Measurements from ENCODE around the gene GMDS.

Gene GMDS

GRCh38 chr6:2135401-2135800, 110.0 kb downstream of the GMDS start:
- Histone ChIP-seq H3K4me1 (ENCODE audit: control insufficient read depth, insufficient read depth, low read length, poor library complexity, severe bottlenecking) (no peaks in the 10 kb centered on the region), H3K4me3 (ENCODE audit: extremely low read depth, insufficient read depth, low read length, poor library complexity, severe bottlenecking) (no peak overlapping the region), H3K9me3 (ENCODE audit: control insufficient read depth, low read length) (no peaks in the 10 kb centered on the region), H3K36me3 (ENCODE audit: control insufficient read depth, insufficient read depth, low read length) (no peaks in the 10 kb centered on the region), H3K27ac (ENCODE audit: low read depth, low read length, severe bottlenecking) (no peak overlapping the region)
- 90 to 100% methylated on average over 1 to 2 of the region's 2 CpGs for WGBS, 2 experiments (ENCODE audit: insufficient coverage in 2 of 2)

- no peaks in the 10 kb centered on the region for H3K9me3 ChIP-seq (ENCODE audit: control insufficient read depth, low read length)
- no peak overlapping the region for H3K27ac ChIP-seq (ENCODE audit: low read depth, low read length, severe bottlenecking)
- H3K4me3 ChIP-seq (ENCODE audit: extremely low read depth, insufficient read depth, low read length, poor library complexity, severe bottlenecking), result no peak overlapping the region
- H3K4me1 ChIP-seq (ENCODE audit: control insufficient read depth, insufficient read depth, low read length, poor library complexity, severe bottlenecking), result no peaks in the 10 kb centered on the region
- no peaks in the 10 kb centered on the region for H3K36me3 ChIP-seq (ENCODE audit: control insufficient read depth, insufficient read depth, low read length)
These were observed 110.9 kb downstream of the GMDS start for GRCh38 chr6:2134554-2134953.

- Histone ChIP-seq H3K4me3 (ENCODE audit: extremely low read depth, insufficient read depth, low read length, poor library complexity, severe bottlenecking) (no peak overlapping the region), H3K27ac (ENCODE audit: low read depth, low read length, severe bottlenecking) (no peak overlapping the region), H3K4me1 (ENCODE audit: control insufficient read depth, insufficient read depth, low read length, poor library complexity, severe bottlenecking) (no peaks in the 10 kb centered on the region), H3K36me3 (ENCODE audit: control insufficient read depth, insufficient read depth, low read length) (no peaks in the 10 kb centered on the region), H3K9me3 (ENCODE audit: control insufficient read depth, low read length) (no peaks in the 10 kb centered on the region)
- 84 to 87% methylated on average over 4 to 5 of the region's 7 CpGs for WGBS, 2 experiments (ENCODE audit: insufficient coverage in 2 of 2)
These were observed 111.6 kb downstream of the GMDS start for GRCh38 chr6:2133716-2134310.

GRCh38 chr6:2132916-2133315, 112.5 kb downstream of the GMDS start:
- H3K4me3 ChIP-seq (ENCODE audit: extremely low read depth, insufficient read depth, low read length, poor library complexity, severe bottlenecking), result no peak overlapping the region
- H3K36me3 ChIP-seq (ENCODE audit: control insufficient read depth, insufficient read depth, low read length), result no peaks in the 10 kb centered on the region
- no peaks in the 10 kb centered on the region for H3K9me3 ChIP-seq (ENCODE audit: control insufficient read depth, low read length)
- 75 to 89% methylated on average over 1 of the region's 1 CpG for WGBS, 2 experiments (ENCODE audit: insufficient coverage in 2 of 2)
- H3K4me1 ChIP-seq (ENCODE audit: control insufficient read depth, insufficient read depth, low read length, poor library complexity, severe bottlenecking), result no peaks in the 10 kb centered on the region
- no peak overlapping the region for H3K27ac ChIP-seq (ENCODE audit: low read depth, low read length, severe bottlenecking)

GRCh38 chr6:2132416-2132815, 113.0 kb downstream of the GMDS start:
- Histone ChIP-seq H3K4me1 (ENCODE audit: control insufficient read depth, insufficient read depth, low read length, poor library complexity, severe bottlenecking) (no peaks in the 10 kb centered on the region), H3K36me3 (ENCODE audit: control insufficient read depth, insufficient read depth, low read length) (no peaks in the 10 kb centered on the region)
- WGBS, 2 experiments (ENCODE audit: insufficient coverage in 2 of 2), result 80% methylated on average over 1 of the region's 2 CpGs; no CpG with 5 or more reads in 1 of the 2 experiments

GRCh38 chr6:2129182-2129621, 116.2 kb downstream of the GMDS start:
- Histone ChIP-seq H3K4me3 (ENCODE audit: extremely low read depth, insufficient read depth, low read length, poor library complexity, severe bottlenecking) (no peak overlapping the region), H3K36me3 (ENCODE audit: control insufficient read depth, insufficient read depth, low read length) (no peaks in the 10 kb centered on the region), H3K4me1 (ENCODE audit: control insufficient read depth, insufficient read depth, low read length, poor library complexity, severe bottlenecking) (no peaks in the 10 kb centered on the region), H3K9me3 (ENCODE audit: control insufficient read depth, low read length) (no peaks in the 10 kb centered on the region), H3K27ac (ENCODE audit: low read depth, low read length, severe bottlenecking) (no peak overlapping the region)
- 87 to 94% methylated on average over 6 to 7 of the region's 7 CpGs for WGBS, 2 experiments (ENCODE audit: insufficient coverage in 2 of 2)

More at GRCh38 chr6:2132416-2132815, 113.0 kb downstream of the GMDS start:
- Histone ChIP-seq H3K4me3 (ENCODE audit: extremely low read depth, insufficient read depth, low read length, poor library complexity, severe bottlenecking) (no peak overlapping the region), H3K27ac (ENCODE audit: low read depth, low read length, severe bottlenecking) (no peak overlapping the region), H3K9me3 (ENCODE audit: control insufficient read depth, low read length) (no peaks in the 10 kb centered on the region)

GRCh38 chr6:2127484-2127911, 117.9 kb downstream of the GMDS start:
- no peak overlapping the region for H3K4me3 ChIP-seq (ENCODE audit: extremely low read depth, insufficient read depth, low read length, poor library complexity, severe bottlenecking)
- no peaks in the 10 kb centered on the region for H3K9me3 ChIP-seq (ENCODE audit: control insufficient read depth, low read length)
- 76 to 79% methylated on average over 9 to 12 of the region's 12 CpGs for WGBS, 2 experiments (ENCODE audit: insufficient coverage in 2 of 2)
- H3K4me1 ChIP-seq (ENCODE audit: control insufficient read depth, insufficient read depth, low read length, poor library complexity, severe bottlenecking), result no peaks in the 10 kb centered on the region
- no peaks in the 10 kb centered on the region for H3K36me3 ChIP-seq (ENCODE audit: control insufficient read depth, insufficient read depth, low read length)
- no peak overlapping the region for H3K27ac ChIP-seq (ENCODE audit: low read depth, low read length, severe bottlenecking)

GRCh38 chr6:2126351-2126750, 119.1 kb downstream of the GMDS start:
- no peaks in the 10 kb centered on the region for H3K4me1 ChIP-seq (ENCODE audit: control insufficient read depth, insufficient read depth, low read length, poor library complexity, severe bottlenecking)
- H3K36me3 ChIP-seq (ENCODE audit: control insufficient read depth, insufficient read depth, low read length), result no peaks in the 10 kb centered on the region
- no peak overlapping the region for H3K27ac ChIP-seq (ENCODE audit: low read depth, low read length, severe bottlenecking)
- H3K4me3 ChIP-seq (ENCODE audit: extremely low read depth, insufficient read depth, low read length, poor library complexity, severe bottlenecking), result no peak overlapping the region
- no peaks in the 10 kb centered on the region for H3K9me3 ChIP-seq (ENCODE audit: control insufficient read depth, low read length)
- 78 to 88% methylated on average over 6 of the region's 7 CpGs for WGBS, 2 experiments (ENCODE audit: insufficient coverage in 2 of 2)

GRCh38 chr6:2125158-2125557, 120.2 kb downstream of the GMDS start:
- Histone ChIP-seq H3K4me1 (ENCODE audit: control insufficient read depth, insufficient read depth, low read length, poor library complexity, severe bottlenecking) (no peaks in the 10 kb centered on the region), H3K36me3 (ENCODE audit: control insufficient read depth, insufficient read depth, low read length) (no peaks in the 10 kb centered on the region), H3K4me3 (ENCODE audit: extremely low read depth, insufficient read depth, low read length, poor library complexity, severe bottlenecking) (no peak overlapping the region), H3K27ac (ENCODE audit: low read depth, low read length, severe bottlenecking) (no peak overlapping the region), H3K9me3 (ENCODE audit: control insufficient read depth, low read length) (no peaks in the 10 kb centered on the region)
- 90% methylated on average over 3 of the region's 3 CpGs for WGBS, 2 experiments (ENCODE audit: insufficient coverage in 2 of 2)

GRCh38 chr6:2124260-2124709, 121.1 kb downstream of the GMDS start:
- WGBS, 2 experiments (ENCODE audit: insufficient coverage in 2 of 2), result 92% methylated on average over 6 to 11 of the region's 11 CpGs
- H3K9me3 ChIP-seq (ENCODE audit: control insufficient read depth, low read length), result no peaks in the 10 kb centered on the region
- H3K4me1 ChIP-seq (ENCODE audit: control insufficient read depth, insufficient read depth, low read length, poor library complexity, severe bottlenecking), result no peaks in the 10 kb centered on the region
- H3K36me3 ChIP-seq (ENCODE audit: control insufficient read depth, insufficient read depth, low read length), result no peaks in the 10 kb centered on the region
- no peak overlapping the region for H3K4me3 ChIP-seq (ENCODE audit: extremely low read depth, insufficient read depth, low read length, poor library complexity, severe bottlenecking)
- no peak overlapping the region for H3K27ac ChIP-seq (ENCODE audit: low read depth, low read length, severe bottlenecking)

GRCh38 chr6:2120912-2121311, 124.5 kb downstream of the GMDS start:
- Histone ChIP-seq H3K9me3 (ENCODE audit: control insufficient read depth, low read length) (no peaks in the 10 kb centered on the region), H3K27ac (ENCODE audit: low read depth, low read length, severe bottlenecking) (no peak overlapping the region), H3K36me3 (ENCODE audit: control insufficient read depth, insufficient read depth, low read length) (no peaks in the 10 kb centered on the region), H3K4me1 (ENCODE audit: control insufficient read depth, insufficient read depth, low read length, poor library complexity, severe bottlenecking) (no peaks in the 10 kb centered on the region), H3K4me3 (ENCODE audit: extremely low read depth, insufficient read depth, low read length, poor library complexity, severe bottlenecking) (no peak overlapping the region)
- 90 to 100% methylated on average over 1 of the region's 3 CpGs for WGBS, 2 experiments (ENCODE audit: insufficient coverage in 2 of 2)
